ENCODE data around the gene ODAPH.
"Not testable (repeated sequence)": the region's sequence is repeated elsewhere in the genome, so short reads cannot be mapped to it uniquely, and the experiment has no call there.

DNA sequence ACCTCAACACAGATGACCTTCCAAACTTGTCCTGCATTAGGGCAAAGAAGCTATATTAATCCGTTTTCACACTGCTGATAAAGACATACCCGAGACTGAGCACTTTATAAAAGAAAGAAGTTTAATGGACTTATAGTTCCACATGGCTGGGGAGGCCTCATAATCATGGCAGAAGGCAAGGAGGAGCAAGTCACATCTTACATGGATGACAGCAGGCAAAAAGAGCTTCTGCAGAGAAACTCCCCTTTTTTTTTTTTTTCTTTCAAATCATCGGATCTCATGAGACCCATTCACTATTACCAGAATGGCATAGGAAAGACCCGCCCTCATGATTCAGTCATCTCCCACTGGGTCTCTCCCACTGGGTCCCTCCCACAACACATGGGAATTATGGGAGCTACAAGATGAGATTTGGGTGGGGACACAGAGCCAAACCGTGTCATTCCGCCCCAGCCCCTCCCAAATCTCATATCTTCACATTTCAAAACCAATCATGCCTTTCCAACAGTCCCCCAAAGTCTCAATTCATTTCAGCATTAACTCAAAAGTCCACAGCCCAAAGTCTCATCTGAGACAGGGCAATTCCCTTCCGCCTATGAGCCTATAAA lies 24.2 kb upstream of the ODAPH start:
- TF ChIP-seq, protein P1, sequence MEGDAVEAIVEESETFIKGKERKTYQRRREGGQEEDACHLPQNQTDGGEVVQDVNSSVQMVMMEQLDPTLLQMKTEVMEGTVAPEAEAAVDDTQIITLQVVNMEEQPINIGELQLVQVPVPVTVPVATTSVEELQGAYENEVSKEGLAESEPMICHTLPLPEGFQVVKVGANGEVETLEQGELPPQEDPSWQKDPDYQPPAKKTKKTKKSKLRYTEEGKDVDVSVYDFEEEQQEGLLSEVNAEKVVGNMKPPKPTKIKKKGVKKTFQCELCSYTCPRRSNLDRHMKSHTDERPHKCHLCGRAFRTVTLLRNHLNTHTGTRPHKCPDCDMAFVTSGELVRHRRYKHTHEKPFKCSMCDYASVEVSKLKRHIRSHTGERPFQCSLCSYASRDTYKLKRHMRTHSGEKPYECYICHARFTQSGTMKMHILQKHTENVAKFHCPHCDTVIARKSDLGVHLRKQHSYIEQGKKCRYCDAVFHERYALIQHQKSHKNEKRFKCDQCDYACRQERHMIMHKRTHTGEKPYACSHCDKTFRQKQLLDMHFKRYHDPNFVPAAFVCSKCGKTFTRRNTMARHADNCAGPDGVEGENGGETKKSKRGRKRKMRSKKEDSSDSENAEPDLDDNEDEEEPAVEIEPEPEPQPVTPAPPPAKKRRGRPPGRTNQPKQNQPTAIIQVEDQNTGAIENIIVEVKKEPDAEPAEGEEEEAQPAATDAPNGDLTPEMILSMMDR (optimal IDR thresholded peaks at IDR 0.05 in 1 of 3, IDR thresholded peaks at IDR 0.05 in 1 of 3, conservative IDR thresholded peaks at IDR 0.05 in 1 of 3; ENCODE audit: extremely low read depth in 1 of 3, insufficient read depth in 2 of 3, low read length in 3 of 3): not testable (repeated sequence)
- TF ChIP-seq EZH2 (IDR thresholded peaks at IDR 0.05; ENCODE audit: low read length): not testable (repeated sequence)
